Endothelial cell of hepatic sinusoid (primary cell): ENCODE measurements around the gene GNAI3.

Experiments
- in situ Hi-C: cut with HindIII; loops from 2 replicates; pipeline ENCODE4 v1.10.0; 2017; ENCODE audit warnings: low sequenced_read_pairs

GNAI3 gene

DNA sequence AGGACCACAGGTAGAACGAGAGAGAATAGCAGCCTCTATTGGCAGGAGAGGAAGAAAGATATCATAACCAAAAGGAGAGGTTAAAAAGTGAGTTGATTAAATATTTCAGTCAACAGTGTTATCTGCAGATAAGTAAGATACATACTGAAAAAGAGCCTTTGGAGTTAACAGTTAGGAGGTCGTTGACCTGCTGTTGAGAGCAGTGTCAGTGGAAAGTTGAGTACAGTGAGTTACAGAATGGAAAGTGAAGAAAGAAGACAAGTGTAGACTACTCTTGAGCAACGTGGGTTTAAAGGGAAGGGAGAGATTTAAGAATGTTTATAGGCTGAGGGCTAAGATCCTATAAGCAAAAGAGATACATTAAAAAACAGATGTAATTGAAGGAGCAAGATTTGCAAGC lies 40.8 kb downstream of the GNAI3 start:
- in situ Hi-C loops, result no loop called here

DNA sequence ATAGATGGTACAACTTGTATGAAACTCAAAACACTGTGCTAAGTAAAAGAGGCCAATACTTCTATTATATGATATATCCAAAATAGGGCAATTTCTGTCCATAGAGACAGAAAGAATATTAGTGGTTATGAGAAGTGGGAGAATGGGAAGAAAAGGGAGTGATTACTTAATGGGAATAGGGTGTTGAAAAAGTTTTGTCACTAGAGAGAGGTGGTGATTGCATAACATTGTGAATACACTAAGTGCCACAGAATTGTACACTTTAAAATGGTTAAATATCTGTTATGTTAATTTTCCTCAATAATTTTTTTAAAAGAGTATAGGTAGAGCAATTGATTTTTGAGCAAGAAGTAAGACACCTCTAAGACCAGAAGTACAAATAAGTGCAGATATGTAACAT lies 41.3 kb downstream of the GNAI3 start:
- in situ Hi-C loops, result no loop called here

GRCh38 chr1:109592916-109593315 lies 44.5 kb downstream of the GNAI3 start:
- in situ Hi-C loops, result no loop called here

DNA sequence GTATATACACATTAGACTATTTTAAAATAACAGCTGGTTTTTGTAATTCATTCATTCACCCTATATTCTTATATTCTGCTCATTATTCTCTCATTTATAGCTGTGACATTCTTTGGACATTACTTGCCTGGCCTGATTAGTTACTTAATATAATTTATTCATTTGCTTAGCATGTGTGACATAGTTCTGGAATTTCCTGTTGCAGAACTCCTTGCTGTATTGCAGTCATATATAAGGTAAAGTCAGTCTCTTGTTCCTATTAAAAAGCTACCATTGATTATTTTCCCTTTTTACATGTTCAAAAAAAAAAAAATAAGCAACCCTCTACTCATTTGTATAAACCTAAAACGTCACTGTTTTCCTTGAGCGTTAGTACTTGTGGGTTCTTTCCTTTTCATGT lies 47.1 kb downstream of the GNAI3 start:
- in situ Hi-C loops, result no loop called here

GRCh38 chr1:109598156-109598555 lies 49.7 kb downstream of the GNAI3 start:
- in situ Hi-C loops, result no loop called here

- in situ Hi-C loops, result no loop called here
These were observed 50.2 kb downstream of the GNAI3 start for GRCh38 chr1:109598655-109599054.

DNA sequence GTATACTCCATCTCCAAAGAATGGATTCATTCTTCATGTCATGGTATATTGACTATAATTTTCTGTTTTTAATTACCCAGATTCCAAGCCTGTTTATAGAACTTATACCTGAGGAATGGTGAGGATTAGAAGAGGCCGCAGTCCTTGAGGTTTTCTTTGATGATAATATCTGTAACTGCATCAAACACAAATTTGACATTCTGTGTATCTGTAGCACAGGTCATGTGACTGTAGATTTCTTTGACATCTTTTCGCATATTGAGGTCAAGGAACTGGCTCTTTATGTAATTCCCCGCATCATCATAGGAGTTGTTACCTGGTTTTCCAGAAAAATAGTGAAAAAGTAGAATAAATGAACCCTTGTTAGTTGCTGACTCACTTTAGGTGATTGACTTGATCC lies 54.8 kb downstream of the GNAI3 start:
- in situ Hi-C loops, result no loop called here

- in situ Hi-C loops, result no loop called here
These were observed 57.0 kb downstream of the GNAI3 start for GRCh38 chr1:109605381-109605780.

DNA sequence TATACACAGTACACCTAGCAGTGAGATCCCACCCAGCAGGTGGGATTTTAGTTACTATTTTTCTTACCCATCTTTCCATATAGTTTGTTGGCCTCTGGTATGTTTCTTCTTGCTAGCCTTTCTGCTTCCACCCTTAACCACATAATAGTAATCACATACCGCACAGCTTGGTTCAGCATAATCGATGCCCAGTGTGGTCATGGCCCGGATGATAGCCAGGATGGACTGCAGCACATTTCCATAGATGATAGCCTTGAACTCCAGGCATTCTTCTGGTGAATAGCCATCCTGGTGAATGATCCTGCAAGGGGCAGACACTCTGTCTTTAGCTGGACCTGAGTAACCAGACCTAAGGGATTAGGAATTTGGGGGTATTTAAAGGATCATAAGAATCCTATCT lies 61.5 kb downstream of the GNAI3 start:
- in situ Hi-C loops, result no loop called here

GRCh38 chr1:109610609-109611307 lies 62.3 kb downstream of the GNAI3 start:
- in situ Hi-C loops, result no loop called here

- in situ Hi-C loops, result no loop called here
These were observed 63.0 kb downstream of the GNAI3 start for GRCh38 chr1:109611308-109611990.

- in situ Hi-C loops, result no loop called here
These were observed 65.1 kb downstream of the GNAI3 start for GRCh38 chr1:109613361-109614147.

GRCh38 chr1:109615879-109616278 lies 67.5 kb downstream of the GNAI3 start:
- in situ Hi-C loops, result no loop called here

DNA sequence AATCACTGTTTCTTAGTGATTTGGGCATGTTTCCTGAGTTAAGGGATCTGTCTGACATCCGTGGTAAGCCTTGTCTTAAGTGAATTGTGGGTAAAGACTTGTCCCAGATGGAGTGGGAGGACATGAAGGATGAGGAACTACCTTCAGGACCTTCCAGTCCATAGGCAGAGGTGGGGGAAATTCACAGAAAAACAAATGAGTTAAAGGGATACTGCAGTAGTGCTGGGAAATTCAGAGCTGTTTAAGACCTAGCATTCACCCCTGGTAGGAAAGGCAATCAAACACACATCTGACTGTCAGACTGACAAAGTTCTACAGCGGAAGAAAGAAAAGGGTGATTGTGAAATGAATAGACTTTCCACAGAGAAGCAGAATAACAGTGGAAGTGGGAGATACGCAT lies 68.0 kb downstream of the GNAI3 start:
- in situ Hi-C loops, result no loop called here

DNA sequence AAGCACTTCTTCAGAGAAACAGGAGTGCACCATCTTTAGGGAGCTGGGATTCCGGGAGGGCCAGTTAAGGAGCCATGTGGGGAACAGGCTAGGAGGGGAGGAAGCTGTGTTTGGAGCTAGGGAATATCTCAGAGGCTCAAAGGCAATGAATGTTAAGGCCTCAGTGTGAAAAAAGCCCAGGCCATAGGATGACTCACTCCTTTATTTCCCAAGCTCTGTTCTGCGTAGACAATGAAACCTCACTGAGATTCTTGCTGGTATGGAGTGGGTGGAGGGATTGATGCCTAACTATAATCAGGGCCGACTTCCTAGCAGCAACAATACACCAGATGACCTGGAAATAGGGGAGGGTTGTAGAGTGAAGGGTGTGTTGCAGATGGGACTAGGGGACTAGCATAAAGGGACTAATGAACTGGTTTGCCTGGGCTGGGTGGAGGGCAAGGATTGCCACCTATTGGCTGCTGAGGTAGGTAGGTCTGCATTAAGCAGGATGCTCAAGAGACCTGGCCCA lies 68.9 kb downstream of the GNAI3 start:
- in situ Hi-C loops, result no loop called here

GRCh38 chr1:109618661-109619575 lies 70.5 kb downstream of the GNAI3 start:
- in situ Hi-C loops, result no loop called here

DNA sequence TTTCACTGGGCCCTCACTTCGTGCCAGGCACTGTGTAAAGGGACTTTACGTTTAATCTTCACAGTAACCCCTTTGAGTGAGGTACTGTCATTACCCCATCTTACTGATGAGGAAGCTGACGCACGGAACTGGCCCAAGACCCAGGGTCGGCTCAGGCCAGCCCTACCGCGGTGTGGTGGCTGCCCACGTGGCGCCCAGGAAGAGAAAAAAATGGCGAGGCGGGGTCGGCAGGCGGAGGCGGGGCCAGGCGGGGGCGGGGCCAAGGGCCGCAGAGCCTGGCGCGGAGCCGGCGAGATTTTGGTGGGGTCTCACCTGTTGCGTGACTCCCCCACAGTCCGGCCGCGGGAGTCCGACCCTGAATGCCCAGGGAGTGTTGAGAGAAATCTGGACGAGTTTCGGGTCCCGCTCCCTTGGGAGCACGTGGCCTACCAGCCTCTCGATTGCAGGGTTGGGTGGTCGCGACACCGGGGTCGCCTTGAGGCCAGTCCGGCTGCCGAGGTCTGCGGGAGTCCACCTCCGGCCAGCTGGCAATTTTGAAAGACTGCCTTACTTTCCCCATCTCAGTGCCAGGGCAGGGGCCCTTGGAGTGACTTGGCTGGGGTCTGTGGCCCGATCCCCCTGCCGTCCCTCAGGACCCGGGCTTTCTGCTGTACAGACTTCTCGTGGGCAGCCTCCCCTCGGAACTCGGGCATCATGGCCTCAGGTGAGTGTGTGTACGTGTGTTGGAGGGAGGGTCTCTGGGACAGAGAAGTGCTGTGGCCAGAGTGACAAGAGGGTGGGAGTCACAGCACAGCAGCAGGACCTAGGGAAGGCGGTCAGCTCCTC lies 71.4 kb downstream of the GNAI3 start, which contains the start of the genes AMPD2 and GNAT2:
AMPD2 (plus strand) TSS at position 262 of the 825 bp plus-strand sequence. CDS start 1,339 bp downstream, outside the sequence.
GNAT2 (minus strand) TSS at position 41 of the 825 bp plus-strand sequence. CDS start 6,746 bp downstream, outside the sequence.
- in situ Hi-C loops, result no loop called here

DNA sequence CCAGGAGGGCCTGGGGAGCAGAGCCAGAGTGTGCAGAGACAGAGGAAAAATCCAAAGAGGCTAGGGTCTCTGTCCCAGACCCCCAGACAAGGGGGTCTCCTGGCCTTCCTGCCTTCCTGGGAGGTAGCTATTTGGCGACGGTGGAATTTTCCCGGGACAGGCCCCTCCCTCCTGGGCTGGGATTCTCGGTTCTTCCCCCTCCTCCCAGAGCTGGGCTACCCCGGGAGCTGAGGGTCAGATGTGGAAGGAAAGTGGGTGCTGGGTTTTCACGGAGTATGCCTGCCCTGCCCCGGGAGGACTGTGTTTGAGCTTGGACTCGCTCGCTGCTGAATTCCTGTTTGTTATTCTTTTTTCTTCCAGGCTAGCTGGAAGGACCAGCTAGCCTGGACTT lies 72.0 kb downstream of the GNAI3 start:
- in situ Hi-C loops, result no loop called here

DNA sequence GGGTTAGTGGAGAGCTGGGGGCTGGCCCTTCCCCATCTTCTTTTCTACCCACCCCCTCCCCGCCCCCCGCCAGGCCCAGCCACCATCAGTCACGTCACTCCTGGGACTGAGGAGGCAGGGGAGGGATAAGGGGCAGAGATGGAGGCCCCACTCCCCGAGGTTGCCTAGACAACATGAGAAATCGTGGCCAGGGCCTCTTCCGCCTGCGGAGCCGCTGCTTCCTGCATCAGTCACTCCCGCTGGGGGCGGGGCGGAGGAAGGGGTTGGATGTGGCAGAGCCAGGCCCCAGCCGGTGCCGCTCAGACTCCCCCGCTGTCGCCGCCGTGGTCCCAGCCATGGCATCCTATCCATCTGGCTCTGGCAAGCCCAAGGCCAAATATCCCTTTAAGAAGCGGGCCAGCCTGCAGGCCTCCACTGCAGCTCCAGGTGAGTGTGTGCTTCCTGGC lies 72.4 kb downstream of the GNAI3 start:
- in situ Hi-C loops, result no loop called here
